Left lung (tissue), 10 donors: ENCODE results near the gene PVALB. TPM values are rescaled to one million over a fixed set of nuclear protein-coding genes. Genes with fewer than 3 reads are reported as not detected.

Source experiments
- ATAC-seq: fragments of 200-7000 bp; cut with Tn5 transposase; one replicate; pipeline ENCODE4 v1.9.1; 2020; ENCODE audit warnings: moderate library complexity
- DNase-seq, 4 donors: peaks; one replicate each; pipeline ENCODE4 v3.0.0-alpha.2; 2013 to 2020
- H3K27ac ChIP-seq, 2 donors: fragments of 200-600 bp; sonication (generic) in 1 of 2; one replicate each; pipeline versions ENCODE4 v1.5.0 to v1.8.0; 2020 to 2021
- H3K27me3 ChIP-seq, 2 donors: fragments of 200-600 bp; sonication (generic) in 1 of 2; one replicate each; pipeline versions ENCODE4 v1.5.0 to v1.8.0; 2020 to 2021
- H3K36me3 ChIP-seq, 2 donors: fragments of 200-600 bp; sonication (generic) in 1 of 2; one replicate each; pipeline versions ENCODE4 v1.5.0 to v1.8.0; 2020 to 2021
- H3K4me1 ChIP-seq, 2 donors: fragments of 200-600 bp; one replicate each; pipeline ENCODE4 v1.8.0; 2021
- H3K4me3 ChIP-seq, 2 donors: fragments of 200-600 bp; sonication (generic) in 1 of 2; one replicate each; pipeline versions ENCODE4 v1.5.0 to v1.8.0; 2020 to 2021; ENCODE audit warnings: mild to moderate bottlenecking in 1 of 2
- H3K9me3 ChIP-seq, 2 donors: fragments of 200-600 bp; sonication (generic) in 1 of 2; one replicate each; pipeline versions ENCODE4 v1.5.0 to v1.8.0; 2020 to 2021
- intact Hi-C, 2 donors: fragments of 100-400 bp; cut with DNase I; formaldehyde crosslinking; loops; one replicate each; pipeline versions ENCODE4 v1.11.2 to v1.14.2; 2022
- polyA plus RNA-seq, 6 donors: library from polyadenylated mRNA; unstranded; fragments of 120-200 nt; gene quantifications; one replicate each; pipeline ENCODE4 v1.2.1, GENCODE V29; 2013; ENCODE audit not compliant: insufficient read length in 6 of 6
- total RNA-seq, 2 donors: library from RNA; stranded (reverse); fragmentation: NEBNext Ultra II Directional; extraction: Animal tissue kit (Norgen Biotek cat#: 25700); gene quantifications; one replicate each; pipeline ENCODE4 v1.2.1, GENCODE V29; 2021
- TF ChIP-seq, protein P1 (sequence below), 2 donors: fragments of 200-600 bp; sonication (generic) in 1 of 2; IDR thresholded peaks; one replicate each; pipeline versions ENCODE4 v1.5.0 to v1.8.0; 2021; ENCODE audit warnings: antibody characterized with exemption in 2 of 2
- donor health status: DM: no; HTN: yes; CAD: no.
- donor health status: DM: no; HTN: no; CAD: no.

Gene PVALB
- total and polyA plus RNA-seq, 8 donors = 0.30 to 0.76 (median 0.55) TPM; not detected in 4

DNA sequence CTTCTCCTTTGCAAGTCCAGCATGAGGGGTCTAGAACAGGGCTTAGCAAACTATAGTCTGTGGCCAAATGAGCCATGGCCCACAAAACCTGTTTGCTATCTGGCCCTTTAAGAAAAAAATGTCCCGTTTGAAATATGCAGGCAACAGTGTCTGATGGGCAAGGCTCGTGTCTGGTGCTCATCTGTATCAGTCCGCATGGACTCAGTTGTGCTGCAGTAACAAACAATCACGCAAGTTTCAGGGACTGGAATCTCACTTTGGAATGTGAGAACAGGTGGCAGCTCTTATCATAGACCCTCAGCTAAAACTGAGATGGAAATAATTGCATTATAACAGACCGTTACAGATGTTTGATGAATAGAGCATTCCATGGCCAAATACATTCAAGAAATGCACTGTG is 19.1 kb upstream of the PVALB start:
- Histone ChIP-seq H3K9me3 (peaks cover 0 to 5% of the 10 kb centered on the region in 2 donors), H3K4me1 (peaks cover 0 to 16% of the 10 kb centered on the region in 2 donors), H3K36me3 (no peaks in the 10 kb centered on the region), H3K27me3 (peaks cover 0 to 56% of the 10 kb centered on the region in 2 donors), H3K27ac (no peak overlapping the region), H3K4me3 (no peak overlapping the region)
- intact Hi-C loops = no loop called here
- ATAC-seq (no peak), DNase-seq (no peak)
- TF ChIP-seq, protein P1, sequence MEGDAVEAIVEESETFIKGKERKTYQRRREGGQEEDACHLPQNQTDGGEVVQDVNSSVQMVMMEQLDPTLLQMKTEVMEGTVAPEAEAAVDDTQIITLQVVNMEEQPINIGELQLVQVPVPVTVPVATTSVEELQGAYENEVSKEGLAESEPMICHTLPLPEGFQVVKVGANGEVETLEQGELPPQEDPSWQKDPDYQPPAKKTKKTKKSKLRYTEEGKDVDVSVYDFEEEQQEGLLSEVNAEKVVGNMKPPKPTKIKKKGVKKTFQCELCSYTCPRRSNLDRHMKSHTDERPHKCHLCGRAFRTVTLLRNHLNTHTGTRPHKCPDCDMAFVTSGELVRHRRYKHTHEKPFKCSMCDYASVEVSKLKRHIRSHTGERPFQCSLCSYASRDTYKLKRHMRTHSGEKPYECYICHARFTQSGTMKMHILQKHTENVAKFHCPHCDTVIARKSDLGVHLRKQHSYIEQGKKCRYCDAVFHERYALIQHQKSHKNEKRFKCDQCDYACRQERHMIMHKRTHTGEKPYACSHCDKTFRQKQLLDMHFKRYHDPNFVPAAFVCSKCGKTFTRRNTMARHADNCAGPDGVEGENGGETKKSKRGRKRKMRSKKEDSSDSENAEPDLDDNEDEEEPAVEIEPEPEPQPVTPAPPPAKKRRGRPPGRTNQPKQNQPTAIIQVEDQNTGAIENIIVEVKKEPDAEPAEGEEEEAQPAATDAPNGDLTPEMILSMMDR (IDR thresholded peaks at IDR 0.05) = no peak

DNA sequence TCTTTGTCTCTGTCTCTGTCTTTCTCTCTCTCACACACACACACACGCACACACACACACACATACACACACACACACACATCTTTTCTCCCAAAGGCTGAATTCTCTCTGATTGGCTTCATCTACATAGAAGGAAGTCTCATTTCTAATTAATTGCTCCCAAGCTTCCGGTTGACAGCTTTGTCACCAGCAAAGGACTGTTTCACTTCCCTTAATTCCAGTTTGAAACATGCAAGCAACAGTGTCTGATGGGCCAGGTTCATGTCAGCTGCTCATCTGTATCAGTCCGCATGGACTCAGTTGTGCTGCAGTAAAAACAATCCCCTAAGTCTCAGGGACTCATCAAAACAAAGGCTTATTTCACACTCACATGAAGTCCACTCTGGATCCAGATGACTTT is 16.2 kb upstream of the PVALB start:
- Histone ChIP-seq H3K9me3 (peaks cover 0 to 5% of the 10 kb centered on the region in 2 donors), H3K27me3 (peaks cover 0 to 52% of the 10 kb centered on the region in 2 donors), H3K4me3 (no peak overlapping the region), H3K4me1 (peaks cover 0 to 21% of the 10 kb centered on the region in 2 donors), H3K27ac (no peak overlapping the region), H3K36me3 (no peaks in the 10 kb centered on the region)
- TF ChIP-seq, protein P1 (IDR thresholded peaks at IDR 0.05) = no peak
- ATAC-seq = no peak
- intact Hi-C loops = no loop called here
- no peak for DNase-seq

DNA sequence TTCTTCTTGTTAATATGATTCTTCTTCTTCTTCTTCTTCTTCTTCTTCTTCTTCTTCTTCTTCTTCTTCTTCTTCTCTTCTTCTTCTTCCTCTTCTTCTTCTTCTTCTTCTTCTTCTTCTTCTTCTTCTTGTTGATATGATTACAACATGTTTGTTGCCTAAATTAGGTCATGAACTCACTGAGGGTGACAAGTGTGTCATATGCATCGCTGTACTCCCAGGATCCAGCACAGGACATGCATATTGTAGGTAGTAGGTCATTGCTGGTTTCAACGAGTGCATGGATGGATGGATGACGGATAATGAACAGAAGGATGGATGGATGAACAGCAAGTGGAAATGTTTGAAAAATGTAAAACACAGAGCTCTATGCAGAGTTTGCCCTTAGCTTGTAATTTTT is 14.9 kb upstream of the PVALB start:
- Histone ChIP-seq H3K36me3 (no peaks in the 10 kb centered on the region), H3K27me3 (peaks cover 0 to 60% of the 10 kb centered on the region in 2 donors), H3K9me3 (no peaks in the 10 kb centered on the region), H3K4me3 (no peak overlapping the region), H3K27ac (peak overlapping the region in 1 of 2 donors; percentile 46), H3K4me1 (peaks cover 0 to 21% of the 10 kb centered on the region in 2 donors)
- DNase-seq = no peak
- intact Hi-C loops = no loop called here
- TF ChIP-seq, protein P1 (IDR thresholded peaks at IDR 0.05) = no peak
- ATAC-seq = no peak

DNA sequence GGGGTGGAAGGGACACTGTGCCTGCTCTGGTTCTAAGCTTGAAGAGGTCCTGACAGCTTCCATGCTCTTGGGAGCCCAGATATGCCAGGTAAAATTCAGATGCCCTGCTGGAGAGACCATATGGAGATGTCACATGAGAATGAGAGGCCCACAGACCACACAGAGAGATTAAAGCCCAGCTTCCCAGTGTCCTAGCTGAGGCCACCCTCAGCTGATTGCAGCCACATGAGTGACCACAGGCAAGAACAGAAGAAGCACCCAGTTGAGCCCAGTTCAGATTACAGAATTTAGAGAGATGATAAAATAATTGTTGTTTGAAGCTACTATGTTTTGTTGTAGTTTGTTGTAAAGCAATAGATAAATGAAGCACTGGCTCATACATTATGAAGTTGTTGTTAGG is 14.4 kb upstream of the PVALB start:
- Histone ChIP-seq H3K4me3 (no peak overlapping the region), H3K27ac (no peak overlapping the region), H3K4me1 (peaks cover 0 to 21% of the 10 kb centered on the region in 2 donors), H3K9me3 (no peaks in the 10 kb centered on the region), H3K27me3 (peaks cover 0 to 60% of the 10 kb centered on the region in 2 donors), H3K36me3 (no peaks in the 10 kb centered on the region)
- no peak for DNase-seq
- TF ChIP-seq, protein P1 (IDR thresholded peaks at IDR 0.05) = no peak
- intact Hi-C loops = no loop called here
- no peak for ATAC-seq

DNA sequence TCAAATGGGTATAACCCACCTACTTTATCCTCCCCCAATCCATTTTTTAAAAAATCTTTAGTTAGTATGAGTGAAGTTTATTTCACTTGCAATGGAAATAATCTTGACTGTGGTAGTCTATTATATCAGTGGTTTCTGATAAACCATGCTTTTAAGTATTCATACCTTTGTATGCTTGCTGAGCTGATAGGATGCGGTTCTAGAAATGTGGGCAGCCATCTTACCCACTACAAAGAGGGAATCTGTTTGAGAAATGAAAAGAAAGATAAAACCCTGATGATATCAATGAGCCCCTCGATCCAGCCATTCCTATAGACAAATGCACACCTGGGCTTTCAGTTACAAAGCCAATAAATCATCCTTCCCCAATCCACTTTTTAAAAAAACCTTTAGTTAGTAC is 13.8 kb upstream of the PVALB start:
- H3K27ac ChIP-seq = no peak overlapping the region
- H3K36me3 ChIP-seq = no peaks in the 10 kb centered on the region
- ATAC-seq = no peak
- TF ChIP-seq, protein P1 (IDR thresholded peaks at IDR 0.05) = no peak
- H3K4me1 ChIP-seq = peaks cover 0 to 21% of the 10 kb centered on the region in 2 donors
- H3K4me3 ChIP-seq = no peak overlapping the region
- intact Hi-C loops = no loop called here
- DNase-seq = no peak
- H3K27me3 ChIP-seq = peaks cover 0 to 61% of the 10 kb centered on the region in 2 donors
- no peaks in the 10 kb centered on the region for H3K9me3 ChIP-seq
